NCI-H2107 (cell line): ENCODE data around the gene CRYGN.

ENCODE experiments used
- DNase-seq: peaks from one replicate; lab custom pipeline; 2025; lab: John Stamatoyannopoulos, UW

Gene CRYGN

DNA sequence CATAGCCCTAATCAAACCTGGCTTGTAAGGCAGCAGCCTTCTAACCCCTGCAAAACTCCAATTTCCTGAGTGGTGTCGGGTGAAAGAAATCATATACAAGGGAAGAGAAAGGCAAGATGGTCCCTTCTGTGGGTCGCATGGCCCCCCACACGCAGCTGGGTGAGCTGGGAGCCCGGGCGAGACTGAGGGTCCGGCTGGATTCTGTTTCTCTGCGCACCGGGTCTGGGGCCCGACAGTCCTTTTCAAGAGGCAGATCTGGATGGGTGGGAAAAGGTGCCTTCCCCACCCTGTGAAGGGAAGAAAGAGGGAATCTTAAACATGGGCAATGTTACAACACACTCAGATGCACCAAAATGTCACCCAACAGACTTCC is 48.6 kb downstream of the CRYGN start:
- DNase-seq = no peak

DNA sequence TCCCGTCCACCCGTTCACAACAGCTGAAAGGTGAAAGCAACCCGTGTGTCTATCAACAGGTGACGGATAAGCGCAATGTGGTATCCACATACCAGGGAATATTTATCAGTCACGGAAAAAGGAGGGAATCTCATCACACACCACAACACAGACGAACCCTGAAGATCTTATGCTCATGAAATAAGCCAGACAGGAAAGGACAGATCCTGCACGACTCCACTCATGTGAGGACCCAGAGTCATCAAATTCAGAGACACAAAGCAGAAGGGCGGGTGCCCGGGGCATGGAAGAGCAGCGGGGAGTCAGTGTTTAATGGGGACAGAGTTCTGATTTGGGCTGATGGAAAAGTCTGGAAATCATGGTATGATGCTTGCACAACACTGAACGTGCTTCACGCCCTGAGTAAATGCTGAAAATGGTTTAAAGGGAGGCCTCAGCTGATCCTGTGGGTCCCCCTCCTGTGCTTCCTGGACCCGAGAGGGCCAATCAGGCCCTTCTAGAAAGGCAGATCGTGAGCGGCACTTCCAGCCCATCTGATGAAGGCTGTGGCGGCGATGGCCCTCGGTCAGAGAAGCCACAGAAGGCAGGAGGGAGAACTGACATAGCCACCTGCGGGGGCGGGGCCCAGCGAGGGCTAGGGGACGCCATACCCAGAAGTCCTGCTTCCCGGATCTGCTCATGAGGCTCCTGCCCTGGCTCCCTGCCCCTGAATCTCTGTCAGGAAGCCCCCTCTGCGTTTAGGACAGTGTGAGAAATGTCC is 49.2 kb downstream of the CRYGN start:
- DNase-seq = no peak

DNA sequence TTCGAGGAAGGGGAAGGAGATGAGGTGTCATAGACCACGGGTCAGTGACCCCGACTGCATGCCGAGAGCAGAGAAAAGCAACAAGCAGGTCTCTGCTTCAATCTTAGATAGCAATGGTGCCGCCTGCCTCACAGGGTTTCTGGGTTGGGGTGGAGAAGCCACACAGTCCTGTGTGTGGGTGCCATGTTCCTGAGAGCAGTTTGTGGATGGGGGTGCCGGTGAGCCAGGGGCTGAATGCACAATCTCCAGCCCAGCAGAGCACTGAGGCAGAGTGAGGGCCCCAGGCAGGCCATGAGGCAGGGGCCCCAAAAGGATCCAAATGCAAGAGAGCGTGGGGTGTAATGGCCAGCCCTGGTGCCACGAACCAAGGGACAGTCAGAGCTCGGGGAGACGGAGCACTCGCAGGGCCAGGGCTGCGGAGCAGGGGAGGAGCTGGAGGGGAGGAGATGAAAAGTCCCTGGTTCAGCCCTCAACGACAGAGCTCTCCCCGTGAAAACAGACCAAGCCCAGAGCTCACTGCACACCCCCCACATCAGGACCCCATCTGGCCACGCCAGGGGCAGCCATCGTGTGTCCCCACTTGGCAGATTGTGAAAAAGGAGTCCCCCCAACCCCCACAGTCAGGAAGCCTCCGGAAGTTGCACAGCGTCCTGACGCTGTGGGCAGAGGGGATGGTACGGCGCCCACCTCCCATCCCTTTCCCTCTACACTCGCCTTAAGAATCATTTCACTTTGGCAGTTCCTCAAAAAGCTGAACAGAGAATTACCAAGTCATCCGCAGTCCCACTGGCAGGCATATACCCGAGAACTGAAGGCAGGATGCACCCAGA is 50.0 kb downstream of the CRYGN start:
- DNase-seq = no peak

DNA sequence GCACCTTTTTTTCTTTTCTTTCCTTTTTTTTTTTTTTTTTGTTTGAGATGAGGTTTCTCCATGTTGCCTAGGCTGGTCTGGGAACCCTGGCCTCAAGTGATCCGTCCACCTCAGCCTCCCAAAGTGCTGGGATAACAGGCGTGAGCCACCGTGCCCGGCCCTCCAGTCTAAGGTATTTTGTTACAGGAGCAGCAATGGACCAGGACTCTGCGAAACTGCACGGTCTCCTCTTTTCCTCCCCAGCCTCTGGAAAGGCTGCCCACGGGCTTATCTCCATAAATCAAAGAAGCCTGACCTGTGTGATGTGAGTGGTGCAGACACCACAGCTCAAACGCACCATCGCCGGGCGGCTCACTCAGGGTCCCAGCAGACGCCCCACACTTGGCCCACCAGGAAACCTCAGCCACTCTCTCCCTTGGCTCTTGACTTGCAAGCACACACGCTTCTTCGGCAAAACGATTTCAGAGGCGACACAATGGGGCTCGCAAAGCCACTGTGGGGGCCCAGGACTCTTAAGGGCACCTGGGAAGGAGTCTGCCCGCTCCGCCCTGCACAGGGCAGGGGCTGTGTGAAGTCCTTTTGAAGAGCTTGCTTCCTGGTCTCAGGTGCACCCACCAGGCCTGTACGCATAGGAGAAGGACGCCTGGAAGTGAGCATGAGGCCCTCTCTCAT is 50.7 kb downstream of the CRYGN start:
- DNase-seq = no peak

DNA sequence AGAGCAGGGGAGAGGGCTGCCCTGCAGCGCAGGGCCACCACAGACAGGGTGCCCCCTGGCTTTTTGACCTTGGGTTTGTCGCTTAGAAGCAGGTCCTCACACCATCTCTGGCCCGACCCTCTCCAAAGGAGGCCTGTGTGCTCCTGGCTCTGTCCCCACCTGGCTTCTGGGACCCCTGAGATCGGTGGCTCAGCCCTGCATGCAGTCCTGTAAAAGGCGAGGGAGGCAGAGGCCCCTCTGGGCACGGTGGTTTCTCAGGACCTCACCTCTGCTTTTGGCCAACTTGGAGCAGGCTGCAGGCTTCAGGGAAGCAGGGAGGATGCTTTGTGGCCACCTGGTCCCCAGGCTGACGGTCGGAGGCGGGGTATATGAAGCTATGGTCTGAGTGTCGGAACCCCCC is 51.5 kb downstream of the CRYGN start:
- no peak for DNase-seq

DNA sequence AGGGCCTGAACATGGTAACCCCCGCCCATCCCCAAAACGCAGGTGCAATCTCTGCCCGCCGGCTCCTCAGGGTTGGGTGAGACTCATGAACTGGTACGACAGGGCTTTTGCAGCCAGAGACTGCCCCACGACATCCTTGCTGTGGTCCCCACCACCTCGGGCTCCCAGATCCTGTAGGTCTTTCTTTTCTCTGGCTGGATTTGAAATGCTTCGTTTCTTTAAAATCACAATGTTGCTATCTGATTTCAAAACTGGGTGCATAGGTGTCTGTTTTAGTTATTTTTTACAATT is 52.0 kb downstream of the CRYGN start:
- DNase-seq = no peak

DNA sequence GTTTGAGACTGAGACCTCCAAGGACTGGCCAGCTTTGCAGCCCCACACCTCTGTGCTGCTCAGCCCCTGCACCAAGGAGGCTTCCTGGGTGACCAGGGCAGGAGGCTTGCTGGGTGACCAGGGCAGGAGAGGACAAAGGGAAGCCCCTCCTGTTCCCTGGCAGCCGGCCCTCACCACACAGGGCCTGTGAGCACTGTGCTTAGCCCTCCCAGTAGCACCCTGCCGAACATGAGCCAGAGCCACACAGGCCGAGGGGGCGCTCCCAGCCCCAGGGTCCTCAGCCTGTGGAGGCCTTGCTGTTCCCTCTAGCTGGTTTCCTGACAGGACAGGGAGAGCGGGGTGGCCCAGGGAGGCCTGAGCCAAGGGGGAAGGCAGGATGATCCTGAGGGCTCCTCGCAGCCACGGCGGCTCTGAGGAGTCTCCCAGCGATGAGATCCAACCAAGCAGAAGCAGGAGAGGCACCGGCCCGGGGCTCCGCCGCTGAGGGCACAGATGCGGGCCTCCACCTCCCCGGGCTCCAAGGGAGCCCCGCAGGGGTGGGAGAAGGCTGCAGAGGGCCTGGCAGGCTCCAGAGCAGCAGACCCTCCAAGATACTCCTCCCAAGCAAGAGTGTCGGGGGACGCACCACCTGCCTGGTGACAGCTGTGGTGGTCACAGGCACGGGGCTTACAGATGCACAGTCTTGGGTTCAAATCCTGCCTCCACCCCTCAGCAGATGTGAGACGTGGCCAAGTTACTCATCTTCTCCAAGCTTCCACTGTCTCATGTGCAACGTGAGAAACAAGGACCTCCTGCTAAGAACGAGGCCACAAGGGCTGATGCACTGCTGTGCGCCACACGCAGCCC is 52.6 kb downstream of the CRYGN start:
- no peak for DNase-seq

DNA sequence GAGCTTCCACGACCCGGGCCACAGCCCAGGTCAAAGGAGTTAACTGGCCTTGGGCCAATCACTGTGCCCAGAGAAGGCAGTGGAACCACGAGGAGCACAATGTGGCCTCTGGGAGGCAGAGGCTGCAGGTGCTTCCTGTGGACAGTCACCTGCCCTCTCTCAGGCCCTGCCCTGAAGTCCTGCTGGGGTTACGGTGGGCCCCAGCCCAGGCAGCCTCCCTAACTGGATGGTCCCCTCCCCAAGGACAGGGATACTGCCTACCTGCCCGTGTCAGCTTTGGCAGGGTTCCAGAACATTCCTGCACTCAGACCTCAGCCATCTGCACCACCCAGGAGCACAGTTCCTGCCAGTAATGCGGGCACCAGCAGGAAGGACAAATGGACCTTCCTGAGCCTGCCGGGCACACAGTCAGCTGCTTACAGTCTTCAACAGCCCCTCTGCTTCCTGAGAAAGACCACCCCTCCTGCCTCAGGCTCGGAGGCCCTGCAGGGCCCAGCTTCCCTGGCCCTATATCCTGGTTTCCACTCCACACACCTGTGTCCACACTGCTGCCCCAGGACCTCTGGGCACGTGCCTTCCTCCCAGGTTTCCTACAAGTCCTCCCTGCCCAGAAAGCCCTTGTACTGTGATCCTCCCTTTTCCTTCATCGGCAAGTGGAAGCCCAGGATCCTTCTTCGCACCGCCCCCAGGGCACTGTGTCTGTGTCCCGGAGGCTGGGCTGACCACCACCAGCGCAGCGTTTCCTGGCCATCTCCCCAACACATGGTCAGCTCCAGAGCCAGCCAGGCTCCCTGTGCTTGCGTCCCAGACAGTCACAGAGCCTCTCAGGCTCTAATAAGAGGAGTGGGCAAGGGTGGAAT is 53.4 kb downstream of the CRYGN start:
- no peak for DNase-seq

DNA sequence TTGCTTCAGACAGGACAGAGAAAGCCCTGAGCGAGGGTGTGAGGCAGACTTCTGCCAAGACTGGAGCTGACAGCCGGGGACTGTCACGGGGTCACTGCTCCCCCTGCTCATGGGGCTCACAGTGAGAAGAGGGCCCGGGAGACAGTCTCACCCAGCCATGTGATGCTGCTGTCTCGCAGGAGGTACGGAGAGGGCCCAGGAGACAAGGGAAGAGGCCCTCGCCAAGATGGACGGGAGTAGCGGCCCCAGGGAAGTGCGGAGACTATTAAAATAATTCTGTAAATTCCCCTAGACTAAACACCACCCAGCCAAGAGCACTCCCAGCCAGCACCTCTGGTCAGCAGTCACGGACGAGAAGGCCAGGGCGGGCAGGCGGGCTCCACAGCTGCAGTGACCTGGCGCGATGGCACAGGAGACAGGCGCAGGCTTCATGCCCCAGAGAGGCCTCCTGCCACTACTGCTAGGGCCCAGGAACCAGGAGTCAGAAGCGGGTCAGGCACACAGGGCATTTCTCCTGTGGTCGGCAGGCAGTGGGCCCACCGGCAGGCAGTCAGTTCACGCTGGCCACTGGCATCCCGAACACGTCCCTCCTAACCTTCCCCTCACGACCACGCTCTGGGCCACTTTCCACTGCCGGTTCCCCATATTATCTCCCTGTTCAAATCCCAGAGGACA is 54.2 kb downstream of the CRYGN start:
- DNase-seq = no peak

DNA sequence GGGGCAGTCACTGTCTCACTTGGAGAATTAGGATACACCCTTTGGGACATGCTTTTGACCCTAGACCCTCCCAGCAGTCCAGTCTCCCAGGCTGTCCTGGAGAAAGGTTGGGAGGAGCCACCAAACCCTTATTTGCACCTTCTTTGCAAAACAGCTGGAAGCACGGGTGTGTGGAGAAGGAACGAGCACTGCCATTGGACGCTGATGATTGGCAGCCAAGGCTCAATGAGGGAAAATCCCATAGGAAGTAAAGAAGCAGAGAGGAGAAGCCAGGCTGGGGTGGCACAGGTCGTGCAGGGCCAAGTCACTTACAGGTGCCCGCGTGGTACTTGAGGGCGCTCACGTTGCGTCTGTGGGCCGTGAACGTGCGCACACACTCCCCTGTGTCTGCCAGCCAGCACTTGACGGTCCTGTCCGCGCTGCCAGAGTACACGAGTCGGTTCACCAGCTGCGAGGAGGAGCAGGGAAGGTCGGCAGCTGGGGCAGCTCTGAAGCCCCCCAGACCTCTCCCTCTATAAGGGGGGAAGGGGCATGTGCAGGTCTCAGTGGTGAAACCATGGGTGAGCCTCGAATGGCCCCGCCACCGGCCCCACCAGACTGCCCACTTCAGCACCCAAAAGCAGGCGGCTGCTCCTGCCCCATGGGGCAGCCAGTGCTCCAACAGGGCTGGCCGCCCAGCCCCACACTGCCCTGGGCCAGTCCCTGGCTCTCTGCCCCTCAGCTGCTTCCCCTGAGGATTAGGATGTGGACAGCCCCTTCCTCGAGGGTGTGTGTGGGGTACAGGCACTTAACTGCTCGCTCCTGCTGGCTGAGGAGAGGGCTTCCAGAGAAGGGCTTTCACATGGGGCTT is 54.9 kb downstream of the CRYGN start:
- DNase-seq = no peak

DNA sequence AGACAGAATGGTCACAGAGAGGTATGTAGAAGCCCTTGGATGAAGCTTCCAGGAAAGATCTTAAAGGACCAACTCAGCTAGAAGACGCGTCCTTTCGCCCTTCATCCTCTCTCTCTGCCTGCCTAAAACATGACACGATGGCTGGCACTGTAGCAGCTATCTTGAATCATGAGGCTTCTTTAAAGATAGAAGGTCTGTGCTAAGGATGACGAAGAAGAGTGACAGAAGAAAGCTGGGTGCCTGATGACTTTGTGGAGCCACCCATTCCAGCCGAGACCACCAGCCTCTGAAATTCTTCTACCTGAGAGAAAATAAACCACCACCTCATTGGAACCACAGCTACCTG is 55.6 kb downstream of the CRYGN start:
- no peak for DNase-seq

DNA sequence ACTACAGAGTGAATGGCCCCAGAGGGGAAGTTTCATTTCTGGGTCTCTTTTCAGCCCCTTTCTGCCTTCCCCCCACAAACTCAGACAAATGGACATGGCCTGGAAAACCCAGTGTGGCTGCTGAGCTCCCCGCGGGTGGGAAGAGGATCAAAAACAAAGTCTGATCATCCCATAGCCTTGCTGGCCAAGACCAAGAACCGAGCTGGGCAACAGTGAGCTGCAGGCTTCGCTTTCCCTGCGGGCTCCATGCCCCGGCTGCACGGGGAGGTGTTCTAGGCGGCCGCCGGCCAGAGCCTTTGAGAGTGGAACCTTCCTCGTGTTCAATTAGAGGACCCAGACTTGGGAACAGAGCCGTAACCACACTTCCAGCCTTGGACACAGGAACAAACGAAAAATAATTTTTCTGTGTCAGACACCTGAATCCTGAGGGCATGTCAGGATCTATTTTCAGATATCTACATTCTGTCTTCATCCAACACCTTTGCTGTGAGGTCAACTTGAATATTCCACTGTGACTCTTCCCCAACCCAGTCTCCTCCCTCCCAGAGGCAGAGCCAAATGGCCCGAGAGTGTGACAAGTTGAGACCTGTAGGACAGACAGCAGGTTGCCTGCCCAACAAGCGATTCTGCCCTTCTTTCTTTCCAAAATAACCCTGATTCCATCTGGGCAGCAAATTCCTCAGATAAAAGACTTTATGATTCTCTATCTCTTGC is 56.1 kb downstream of the CRYGN start:
- no peak for DNase-seq

DNA sequence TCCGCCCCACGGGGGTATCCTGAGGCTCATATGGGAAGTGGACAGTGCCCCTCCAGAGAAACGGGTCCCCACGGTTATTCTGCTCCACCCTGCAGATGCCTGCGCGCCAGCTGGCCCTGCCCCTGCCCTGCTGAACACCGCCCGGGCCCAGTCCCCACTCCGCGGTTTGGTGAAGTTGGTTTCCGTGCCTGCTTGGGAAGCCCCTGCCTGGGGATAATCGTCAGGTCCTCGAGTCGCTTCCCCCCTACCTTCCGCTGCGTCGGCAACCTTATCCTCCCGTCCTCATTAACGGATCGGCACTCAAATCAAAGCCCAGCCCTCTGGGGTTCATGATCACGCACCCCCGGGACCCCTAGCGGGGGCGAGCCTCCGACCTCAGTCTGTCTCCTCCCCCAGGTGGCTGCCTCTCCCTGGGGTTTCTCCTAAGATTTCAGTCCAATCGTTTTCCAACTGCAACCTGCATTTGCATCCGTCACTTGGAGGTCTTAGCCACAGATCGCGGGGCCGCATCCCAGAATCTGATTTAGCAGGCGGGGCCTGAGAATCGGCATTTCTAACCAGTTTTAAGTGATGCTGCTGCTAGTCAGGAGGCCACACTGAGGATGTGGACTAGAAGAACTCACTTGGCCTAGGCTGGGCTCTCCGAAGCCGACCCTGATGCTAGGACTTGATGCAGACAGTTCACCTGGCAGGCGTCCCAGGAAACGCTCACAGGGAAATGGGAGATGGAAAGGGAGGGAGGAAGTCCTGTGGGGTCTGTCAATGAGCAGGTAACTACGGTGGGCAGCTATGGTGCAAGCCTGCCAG is 57.7 kb downstream of the CRYGN start:
- no peak for DNase-seq

DNA sequence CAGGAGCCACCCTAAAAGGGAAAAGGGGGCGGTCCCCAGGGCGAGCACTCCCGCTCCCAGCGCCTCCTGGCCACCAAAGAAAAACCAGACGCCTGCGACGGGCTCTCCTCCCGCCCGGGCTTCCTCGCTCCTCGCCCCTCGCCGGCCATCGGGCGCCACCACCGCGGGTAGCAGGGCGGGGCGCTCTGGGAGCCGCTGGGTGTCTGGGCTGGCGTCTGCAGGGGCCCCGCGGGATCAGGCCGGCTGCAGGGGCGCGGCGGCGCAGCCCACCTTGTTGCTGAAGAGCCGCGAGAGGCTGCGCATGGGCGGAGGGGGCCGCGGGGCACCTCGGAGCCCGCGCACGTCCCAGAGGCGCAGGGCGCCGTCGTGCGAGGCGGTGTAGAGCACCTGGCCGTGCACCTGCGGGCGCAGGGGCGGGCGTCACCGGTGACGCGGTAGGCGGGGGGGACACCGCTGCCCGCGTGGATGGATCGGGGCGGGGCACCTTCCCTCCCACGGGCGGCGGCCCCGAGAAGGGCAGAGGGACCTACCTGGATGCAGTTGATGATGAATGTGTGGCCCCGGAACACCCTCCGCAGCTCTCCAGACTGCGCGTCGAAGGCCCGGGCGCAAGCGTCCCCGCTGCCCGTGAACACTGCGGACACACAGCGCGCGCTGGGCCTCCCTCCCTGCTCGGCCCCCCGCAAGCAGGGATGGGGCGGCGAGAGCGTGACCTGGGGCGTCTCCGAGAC is 58.4 kb downstream of the CRYGN start:
- no peak for DNase-seq

DNA sequence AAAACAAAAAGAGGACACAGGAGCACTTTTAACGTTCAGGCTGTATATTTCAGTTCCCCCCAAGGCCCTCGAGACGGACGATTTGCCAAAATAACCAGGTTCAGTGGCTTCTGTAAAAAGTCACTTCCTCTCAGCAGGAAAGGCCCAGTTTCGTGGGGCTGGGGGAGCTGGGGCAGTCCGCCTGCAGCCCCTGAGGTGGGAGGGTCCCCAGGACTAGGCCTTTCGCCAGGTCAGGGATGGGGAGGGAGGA is 58.9 kb downstream of the CRYGN start:
- DNase-seq = no peak

DNA sequence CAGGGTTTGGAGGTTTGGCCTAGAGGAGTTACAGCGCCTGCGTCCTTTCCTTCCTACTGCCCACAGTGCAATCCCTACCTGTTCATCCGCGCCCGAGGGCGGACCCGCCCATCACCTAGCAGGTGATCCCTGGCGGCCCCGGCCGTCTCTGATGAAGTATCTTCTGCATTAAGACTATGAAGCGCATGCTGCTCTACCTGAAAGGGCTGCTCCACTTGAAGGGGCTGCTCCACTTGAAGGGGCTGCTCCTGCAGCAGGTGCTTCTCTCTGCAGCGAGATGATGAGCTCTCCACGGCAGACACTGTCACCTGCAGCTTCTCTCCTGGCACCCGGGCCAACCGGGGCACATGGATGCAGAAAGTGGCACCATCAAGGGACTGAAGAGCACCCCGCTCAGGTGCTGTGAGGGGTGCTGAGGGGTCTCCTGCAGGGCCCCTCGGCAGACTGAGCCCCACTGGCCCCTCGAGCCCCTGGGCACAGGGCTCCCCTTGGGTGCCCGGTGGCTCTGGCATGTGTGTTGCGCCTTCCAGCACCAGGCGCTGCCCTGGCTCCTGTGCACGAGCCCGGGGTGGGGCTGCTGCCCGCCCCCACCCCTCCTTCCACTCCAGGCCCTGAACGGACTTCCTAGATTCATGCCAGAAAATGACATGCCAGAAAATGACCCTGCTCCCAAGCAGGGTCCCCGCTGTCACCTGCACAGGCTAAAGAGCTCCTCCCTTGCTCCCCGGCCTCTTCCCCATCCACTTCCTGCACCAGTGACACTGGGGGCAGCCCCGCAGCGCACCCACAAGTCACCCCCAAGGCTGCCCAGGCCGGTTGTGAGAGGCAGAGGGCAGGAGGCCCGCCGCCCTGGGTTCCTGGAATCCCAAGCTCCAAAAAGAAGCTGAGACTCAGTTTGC is 59.5 kb downstream of the CRYGN start:
- DNase-seq = no peak
